Lower leg skin (tissue), 3 donors: Measurements from ENCODE around the gene DOCK3.

Source experiments
- POLR2A ChIP-seq, 2 donors: fragments of 450-650 bp; IDR thresholded peaks; one replicate each; pipeline ENCODE4 v1.6.1; 2016 to 2017; ENCODE audit warnings: antibody characterized with exemption in 2 of 2, mild to moderate bottlenecking in 1 of 2, moderate library complexity in 1 of 2
- TF ChIP-seq, protein P1 (sequence below), 3 donors: fragments of 450-650 bp; IDR thresholded peaks; one replicate each; pipeline ENCODE4 v1.5.1; 2016; ENCODE audit warnings: antibody characterized with exemption in 3 of 3, mild to moderate bottlenecking in 3 of 3, moderate library complexity in 2 of 3

DNA sequence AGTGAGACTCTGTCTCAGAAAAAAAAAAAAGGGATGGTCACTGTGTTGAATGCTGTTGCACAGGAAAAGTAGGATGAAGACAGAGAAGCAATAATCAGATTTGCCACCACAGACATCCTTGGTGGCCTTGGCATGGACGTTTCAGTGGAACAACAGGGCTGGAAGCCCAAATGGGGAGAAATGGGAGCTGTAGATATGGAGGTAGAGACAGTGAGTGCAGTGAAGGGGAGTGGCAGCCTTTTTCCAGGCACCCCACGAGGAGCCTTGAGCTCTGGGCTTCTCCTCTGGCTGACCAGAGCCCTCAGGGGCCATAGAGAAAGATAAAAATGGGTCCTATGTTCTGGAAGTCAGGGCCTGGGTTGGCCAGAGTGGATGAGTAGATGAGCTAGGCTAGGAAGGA lies 12.3 kb upstream of the DOCK3 start:
- no peak for TF ChIP-seq POLR2A (IDR thresholded peaks at IDR 0.05)
- TF ChIP-seq, protein P1, sequence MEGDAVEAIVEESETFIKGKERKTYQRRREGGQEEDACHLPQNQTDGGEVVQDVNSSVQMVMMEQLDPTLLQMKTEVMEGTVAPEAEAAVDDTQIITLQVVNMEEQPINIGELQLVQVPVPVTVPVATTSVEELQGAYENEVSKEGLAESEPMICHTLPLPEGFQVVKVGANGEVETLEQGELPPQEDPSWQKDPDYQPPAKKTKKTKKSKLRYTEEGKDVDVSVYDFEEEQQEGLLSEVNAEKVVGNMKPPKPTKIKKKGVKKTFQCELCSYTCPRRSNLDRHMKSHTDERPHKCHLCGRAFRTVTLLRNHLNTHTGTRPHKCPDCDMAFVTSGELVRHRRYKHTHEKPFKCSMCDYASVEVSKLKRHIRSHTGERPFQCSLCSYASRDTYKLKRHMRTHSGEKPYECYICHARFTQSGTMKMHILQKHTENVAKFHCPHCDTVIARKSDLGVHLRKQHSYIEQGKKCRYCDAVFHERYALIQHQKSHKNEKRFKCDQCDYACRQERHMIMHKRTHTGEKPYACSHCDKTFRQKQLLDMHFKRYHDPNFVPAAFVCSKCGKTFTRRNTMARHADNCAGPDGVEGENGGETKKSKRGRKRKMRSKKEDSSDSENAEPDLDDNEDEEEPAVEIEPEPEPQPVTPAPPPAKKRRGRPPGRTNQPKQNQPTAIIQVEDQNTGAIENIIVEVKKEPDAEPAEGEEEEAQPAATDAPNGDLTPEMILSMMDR (IDR thresholded peaks at IDR 0.05), result no peak
